Vagina (tissue), 2 donors: ENCODE data around the gene EIF2D. TPM values are rescaled to one million over a fixed set of nuclear protein-coding genes. Genes with fewer than 3 reads are reported as not detected.
A peak's percentile ranks its signal among the peaks of the same experiment; 100 is the strongest.

Source experiments
- DNase-seq, 2 donors: peaks; one replicate each; pipeline ENCODE4 v3.0.0-alpha.2; 2017; ENCODE audit errors: extremely low spot score in 2 of 2
- H3K27ac ChIP-seq: fragments of 200-600 bp; sonication (generic); one replicate; pipeline ENCODE4 v1.5.1; 2019
- H3K27me3 ChIP-seq: fragments of 200-600 bp; sonication (generic); one replicate; pipeline ENCODE4 v1.5.1; 2019
- H3K36me3 ChIP-seq, 2 donors: fragments of 200-600 bp; sonication (generic); one replicate each; pipeline ENCODE4 v1.5.1; 2017 to 2019
- H3K4me1 ChIP-seq: fragments of 200-600 bp; sonication (generic); one replicate; pipeline ENCODE4 v1.5.1; 2019
- H3K4me3 ChIP-seq, 2 donors: fragments of 200-600 bp; sonication (generic); 1 replicate in 1 of 2; 2 replicates in 1 of 2; pipeline ENCODE4 v1.5.1; 2016 to 2019
- H3K9me3 ChIP-seq: fragments of 200-600 bp; sonication (generic); one replicate; pipeline ENCODE4 v1.5.1; 2019
- POLR2A ChIP-seq, 2 donors: fragments of 450-650 bp; IDR thresholded peaks; one replicate each; pipeline ENCODE4 v1.6.1; 2017; ENCODE audit warnings: antibody characterized with exemption in 2 of 2, mild to moderate bottlenecking in 2 of 2, moderate library complexity in 2 of 2
- POLR2AphosphoS5 ChIP-seq, 2 donors: sonication (generic); formaldehyde crosslinking; IDR thresholded peaks; one replicate each; pipeline ENCODE4 v1.9.0; 2017; ENCODE audit warnings: antibody characterized with exemption in 2 of 2, mild to moderate bottlenecking in 2 of 2, low read depth in 1 of 2; ENCODE audit not compliant: insufficient read depth in 1 of 2
- intact Hi-C: fragments of 100-400 bp; cut with DNase I; formaldehyde crosslinking; loops from one replicate; pipeline ENCODE4 v1.15.1; 2023
- total RNA-seq: library from RNA; depleted of rRNA; stranded (reverse); fragments of >200 nt; gene quantifications from one replicate; pipeline ENCODE4 v1.2.3, GENCODE V29; 2016
- TF ChIP-seq, protein P1 (sequence below), 3 experiments: fragments of 450-650 bp in 2 of 3; fragments of 200-600 bp in 1 of 3; sonication (generic) in 1 of 3; IDR thresholded peaks; one replicate each; pipeline ENCODE4 v1.5.1; 2017 to 2019; ENCODE audit warnings: antibody characterized with exemption in 3 of 3, mild to moderate bottlenecking in 2 of 3, moderate library complexity in 2 of 3

EIF2D gene
- total RNA-seq, 1 donor from 2014 or later, result 48.9 TPM

- Histone ChIP-seq H3K27ac (peak overlapping the region; percentile 90), H3K27me3 (no peaks in the 10 kb centered on the region), H3K4me1 (peaks cover 32% of the 10 kb centered on the region), H3K36me3 (no peaks in the 10 kb centered on the region), H3K9me3 (no peaks in the 10 kb centered on the region), H3K4me3 (peak overlapping the region; percentile 79 to 91)
- no peak for TF ChIP-seq POLR2AphosphoS5 (IDR thresholded peaks at IDR 0.05; ENCODE audit: insufficient read depth in 1 of 2, low read depth in 1 of 2)
- TF ChIP-seq POLR2A (IDR thresholded peaks at IDR 0.05), result no peak
- TF ChIP-seq, protein P1, sequence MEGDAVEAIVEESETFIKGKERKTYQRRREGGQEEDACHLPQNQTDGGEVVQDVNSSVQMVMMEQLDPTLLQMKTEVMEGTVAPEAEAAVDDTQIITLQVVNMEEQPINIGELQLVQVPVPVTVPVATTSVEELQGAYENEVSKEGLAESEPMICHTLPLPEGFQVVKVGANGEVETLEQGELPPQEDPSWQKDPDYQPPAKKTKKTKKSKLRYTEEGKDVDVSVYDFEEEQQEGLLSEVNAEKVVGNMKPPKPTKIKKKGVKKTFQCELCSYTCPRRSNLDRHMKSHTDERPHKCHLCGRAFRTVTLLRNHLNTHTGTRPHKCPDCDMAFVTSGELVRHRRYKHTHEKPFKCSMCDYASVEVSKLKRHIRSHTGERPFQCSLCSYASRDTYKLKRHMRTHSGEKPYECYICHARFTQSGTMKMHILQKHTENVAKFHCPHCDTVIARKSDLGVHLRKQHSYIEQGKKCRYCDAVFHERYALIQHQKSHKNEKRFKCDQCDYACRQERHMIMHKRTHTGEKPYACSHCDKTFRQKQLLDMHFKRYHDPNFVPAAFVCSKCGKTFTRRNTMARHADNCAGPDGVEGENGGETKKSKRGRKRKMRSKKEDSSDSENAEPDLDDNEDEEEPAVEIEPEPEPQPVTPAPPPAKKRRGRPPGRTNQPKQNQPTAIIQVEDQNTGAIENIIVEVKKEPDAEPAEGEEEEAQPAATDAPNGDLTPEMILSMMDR (IDR thresholded peaks at IDR 0.05), result no peak
- DNase-seq, result no peak
- intact Hi-C loops, result loop anchor here (10.0 kb wide), 1 partner anchor 279 kb away; no protein-coding TSS in a partner anchor
Observed at GRCh38 chr1:206635978-206636345, 23.7 kb upstream of the EIF2D start.

DNA sequence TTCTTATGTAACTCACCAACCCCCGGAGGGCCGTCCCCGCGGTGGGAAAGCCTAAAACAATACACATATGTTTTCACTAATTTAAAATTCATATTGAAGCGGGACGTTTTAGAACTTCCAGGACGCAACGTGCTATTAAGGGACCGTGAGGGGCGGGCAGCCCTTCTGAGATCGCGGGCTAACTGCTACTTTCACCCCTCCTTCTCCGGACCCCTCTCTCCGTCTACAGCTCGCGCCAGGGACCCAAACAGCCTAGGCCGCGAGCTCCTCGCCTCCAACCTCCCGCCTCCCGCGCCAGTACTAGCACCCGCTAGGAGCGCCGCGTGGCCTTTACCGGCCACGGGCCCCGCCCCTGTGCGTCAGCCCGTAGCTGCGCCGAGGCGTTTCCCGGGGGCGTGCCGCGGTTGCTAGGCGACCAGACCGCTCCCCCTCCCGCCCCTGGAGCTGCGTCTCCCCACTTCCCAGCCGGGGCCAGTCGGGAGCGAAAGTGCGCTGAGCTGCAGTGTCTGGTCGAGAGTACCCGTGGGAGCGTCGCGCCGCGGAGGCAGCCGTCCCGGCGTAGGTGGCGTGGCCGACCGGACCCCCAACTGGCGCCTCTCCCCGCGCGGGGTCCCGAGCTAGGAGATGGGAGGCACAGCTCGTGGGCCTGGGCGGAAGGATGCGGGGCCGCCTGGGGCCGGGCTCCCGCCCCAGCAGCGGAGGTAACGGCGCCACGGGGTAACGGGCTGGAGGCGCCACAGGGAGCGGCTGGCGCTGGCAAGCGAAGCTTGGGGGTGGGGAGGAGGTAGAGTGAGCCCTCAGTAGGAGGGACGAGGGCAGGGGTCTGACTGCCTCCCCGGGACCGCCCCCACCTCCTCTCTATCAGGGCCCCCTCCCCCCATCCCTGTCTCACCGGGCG, 23.1 kb upstream of the EIF2D start, which contains the start of gene DYRK3:
Gene DYRK3, plus strand, starts transcription at position 457 of the 898 bp plus-strand sequence. Its CDS starts 168 bp downstream, at position 625.
- peaks cover 32% of the 10 kb centered on the region for H3K4me1 ChIP-seq
- intact Hi-C loops, result loop anchor here (10.0 kb wide), 1 partner anchor 279 kb away; no protein-coding TSS in a partner anchor
- peak in 1 of 2 donors; percentile 96 for DNase-seq

DNA sequence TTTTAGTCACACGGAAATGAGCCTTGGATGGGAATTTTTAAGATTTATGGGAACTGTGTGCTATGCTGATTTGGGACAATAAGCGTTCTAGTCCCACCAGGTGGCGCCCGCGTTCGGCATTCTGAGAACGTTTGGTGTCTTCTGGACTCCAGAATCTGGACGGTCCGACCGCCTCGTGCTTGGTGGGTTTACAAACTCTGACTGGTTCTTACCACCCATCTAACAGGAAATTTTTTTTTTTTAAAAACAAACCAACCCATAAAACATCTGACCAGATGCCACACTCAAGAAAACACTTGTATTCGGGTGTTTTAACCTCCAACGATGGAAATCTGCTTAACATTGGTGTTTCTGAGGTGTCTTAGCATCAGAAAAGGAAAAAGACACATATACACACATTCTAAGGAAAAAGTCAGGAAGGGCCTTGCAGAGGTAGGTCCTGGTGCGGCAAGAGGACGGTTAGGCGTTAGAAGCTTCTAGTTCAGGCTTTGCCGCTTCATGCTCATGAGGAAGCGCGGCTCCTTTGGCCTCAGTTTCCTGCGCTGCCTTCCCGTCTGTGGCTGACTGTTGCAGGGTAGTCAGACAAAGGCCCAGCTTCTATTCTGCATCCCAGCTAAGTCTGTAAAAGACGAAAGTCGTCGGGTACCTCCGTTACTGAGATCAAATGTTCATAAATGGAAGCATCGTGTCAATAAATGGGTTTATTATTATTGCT, 22.3 kb upstream of the EIF2D start:
- H3K36me3 ChIP-seq, result no peaks in the 10 kb centered on the region
- H3K9me3 ChIP-seq, result no peaks in the 10 kb centered on the region
- H3K4me1 ChIP-seq, result peaks cover 32% of the 10 kb centered on the region
- H3K4me3 ChIP-seq, result peak overlapping the region; percentile 79 to 91
- intact Hi-C loops, result loop anchor here (10.0 kb wide), 1 partner anchor 280 kb away; no protein-coding TSS in a partner anchor
- DNase-seq, result peak in 1 of 2 donors; percentile 91
- H3K27me3 ChIP-seq, result no peaks in the 10 kb centered on the region
- H3K27ac ChIP-seq, result peak overlapping the region; percentile 90
- TF ChIP-seq POLR2AphosphoS5 (IDR thresholded peaks at IDR 0.05; ENCODE audit: insufficient read depth in 1 of 2, low read depth in 1 of 2), result peak in 1 of 2 donors; percentile 69
- TF ChIP-seq POLR2A (IDR thresholded peaks at IDR 0.05), result no peak
- TF ChIP-seq, protein P1 (IDR thresholded peaks at IDR 0.05), result peak; percentile 72 to 88 (median 74)

More for the DNA sequence above, 23.1 kb upstream of the EIF2D start, which contains the start of gene DYRK3:
- H3K9me3 ChIP-seq, result no peaks in the 10 kb centered on the region
- H3K27me3 ChIP-seq, result no peaks in the 10 kb centered on the region
- no peaks in the 10 kb centered on the region for H3K36me3 ChIP-seq
- peak within 1 kb of the TSS; percentile 90 for H3K27ac ChIP-seq
- peak; percentile 87 to 100 for TF ChIP-seq POLR2AphosphoS5 (IDR thresholded peaks at IDR 0.05; ENCODE audit: insufficient read depth in 1 of 2, low read depth in 1 of 2)
- TF ChIP-seq POLR2A (IDR thresholded peaks at IDR 0.05), result peak in 1 of 2 donors; percentile 11
- TF ChIP-seq, protein P1 (IDR thresholded peaks at IDR 0.05), result peak in 1 of 3 experiments; percentile 32
- H3K4me3 ChIP-seq, result peak within 1 kb of the TSS; percentile 79 to 91

- peaks cover 32% of the 10 kb centered on the region for H3K4me1 ChIP-seq
- H3K9me3 ChIP-seq, result no peaks in the 10 kb centered on the region
- TF ChIP-seq POLR2AphosphoS5 (IDR thresholded peaks at IDR 0.05; ENCODE audit: insufficient read depth in 1 of 2, low read depth in 1 of 2) (no peak), POLR2A (IDR thresholded peaks at IDR 0.05) (peak in 1 of 2 donors; percentile 14)
- TF ChIP-seq, protein P1 (IDR thresholded peaks at IDR 0.05), result no peak
- peak overlapping the region in 1 of 2 donors; percentile 4 for H3K4me3 ChIP-seq
- intact Hi-C loops, result loop anchor here (10.0 kb wide), 1 partner anchor 281 kb away; no protein-coding TSS in a partner anchor
- H3K27ac ChIP-seq, result peak overlapping the region; percentile 90
- peak in 1 of 2 donors; percentile 96 for DNase-seq
- H3K36me3 ChIP-seq, result no peaks in the 10 kb centered on the region
- no peaks in the 10 kb centered on the region for H3K27me3 ChIP-seq
Observed at GRCh38 chr1:206633708-206634121, 21.4 kb upstream of the EIF2D start.
